GM19372 (cell line): ENCODE measurements around the gene MXD4.

ENCODE experiments used
- ATAC-seq: cut with Tn5 transposase; IDR thresholded peaks from one replicate; pipeline ENCODE4 v1.9.1; 2021; ENCODE audit warnings: mild to moderate bottlenecking, low read depth, moderate library complexity; ENCODE audit not compliant: unreplicated experiment

The MXD4 gene

GRCh38 chr4:2253160-2254084 lies 8.5 kb downstream of the MXD4 start:
- ATAC-seq = no peak

GRCh38 chr4:2252530-2253091 lies 9.3 kb downstream of the MXD4 start:
- ATAC-seq = no peak

- no peak for ATAC-seq
These were observed 9.9 kb downstream of the MXD4 start for GRCh38 chr4:2251795-2252529.

GRCh38 chr4:2251073-2251794 lies 10.7 kb downstream of the MXD4 start:
- no peak for ATAC-seq

- no peak for ATAC-seq
These were observed 11.4 kb downstream of the MXD4 start for GRCh38 chr4:2250357-2251072.

- no peak for ATAC-seq
These were observed 12.2 kb downstream of the MXD4 start for GRCh38 chr4:2249526-2250356.

- ATAC-seq = no peak
These were observed 13.1 kb downstream of the MXD4 start for GRCh38 chr4:2248821-2249261.

GRCh38 chr4:2248044-2248780 lies 13.7 kb downstream of the MXD4 start:
- ATAC-seq = no peak

- no peak for ATAC-seq
These were observed 14.5 kb downstream of the MXD4 start for GRCh38 chr4:2247128-2248043.

GRCh38 chr4:2246384-2247127 lies 15.4 kb downstream of the MXD4 start:
- ATAC-seq = no peak

- no peak for ATAC-seq
These were observed 16.1 kb downstream of the MXD4 start for GRCh38 chr4:2245787-2246275.

GRCh38 chr4:2245057-2245786 lies 16.7 kb downstream of the MXD4 start:
- no peak for ATAC-seq

- no peak for ATAC-seq
These were observed 18.1 kb downstream of the MXD4 start for GRCh38 chr4:2243681-2244380.

- peak; percentile 89 for ATAC-seq
These were observed 20.2 kb downstream of the MXD4 start, which contains the start of the genes HAUS3 and POLN for GRCh38 chr4:2241410-2242353. Gene HAUS3 (minus strand): TSS chr4:2242121. CDS start chr4:2240946, 1,175 bp downstream. Gene POLN (minus strand): TSS chr4:2242121. CDS start chr4:2229231, 12,890 bp downstream.
